MM.1S (cell line): Measurements from ENCODE around the gene ANKRD10.

Source experiments
- CTCF ChIP-seq: fragments of 300-600 bp; sonication (generic); IDR thresholded peaks from 2 replicates; pipeline ENCODE4 v1.5.1; 2016; ENCODE audit warnings: antibody characterized with exemption, low read length, mixed read lengths
- EZH2 ChIP-seq: fragments of 300-600 bp; sonication (generic); optimal IDR thresholded peaks from 2 replicates; pipeline ENCODE3; 2017; ENCODE audit warnings: low read depth, mild to moderate bottlenecking, antibody characterized with exemption, low read length, mixed read lengths
- EZH2phosphoT487 ChIP-seq: fragments of 300-600 bp; sonication (generic); IDR thresholded peaks from 2 replicates; pipeline ENCODE4 v1.6.1; 2018; ENCODE audit warnings: antibody characterized with exemption, low read length

- TF ChIP-seq CTCF (no peak), EZH2 (no peak), EZH2phosphoT487 (no peak)
These were observed 24.0 kb upstream of the ANKRD10 start for GRCh38 chr13:110938662-110939421.
